Lower leg skin (tissue), 4 donors: ENCODE results near the gene CASP2. TPM values are rescaled to one million over a fixed set of nuclear protein-coding genes. Genes with fewer than 3 reads are reported as not detected.
A peak's percentile ranks its signal among the peaks of the same experiment; 100 is the strongest.

Source experiments
- DNase-seq, 2 donors: peaks; one replicate each; pipeline ENCODE4 v3.0.0-alpha.2; 2019; ENCODE audit warnings: low spot score in 2 of 2
- H3K4me3 ChIP-seq: fragments of 200-600 bp; sonication (generic); 2 replicates; pipeline ENCODE4 v1.5.1; 2017; ENCODE audit warnings: mild to moderate bottlenecking, low read depth; ENCODE audit not compliant: poor library complexity, severe bottlenecking
- POLR2A ChIP-seq, 2 donors: fragments of 450-650 bp; IDR thresholded peaks; one replicate each; pipeline ENCODE4 v1.6.1; 2016 to 2017; ENCODE audit warnings: antibody characterized with exemption in 2 of 2, mild to moderate bottlenecking in 1 of 2, moderate library complexity in 1 of 2
- WGBS, 2 donors: methylation state at CpG; one replicate each; pipeline ENCODE4 v1.1.5; 2018; 5-methylcytosine and 5-hydroxymethylcytosine counted together
- intact Hi-C: fragments of 100-400 bp; cut with DNase I; formaldehyde crosslinking; loops from one replicate; pipeline ENCODE4 v1.15.0; 2023; ENCODE audit warnings: low total_unique reads
- total RNA-seq, 4 donors: library from RNA; depleted of rRNA; stranded (reverse); fragments of >200 nt; gene quantifications; one replicate each; pipeline ENCODE4 v1.1.0, GENCODE V29; 2016
- TF ChIP-seq, protein P1 (sequence below), 3 donors: fragments of 450-650 bp; IDR thresholded peaks; one replicate each; pipeline ENCODE4 v1.5.1; 2016; ENCODE audit warnings: antibody characterized with exemption in 3 of 3, mild to moderate bottlenecking in 3 of 3, moderate library complexity in 2 of 3

CASP2 gene
- total RNA-seq: 10 to 100 TPM in 3 of 4 donors, 1 to 10 TPM in 1; 9.6 to 22.7 (median 16.0) TPM

DNA sequence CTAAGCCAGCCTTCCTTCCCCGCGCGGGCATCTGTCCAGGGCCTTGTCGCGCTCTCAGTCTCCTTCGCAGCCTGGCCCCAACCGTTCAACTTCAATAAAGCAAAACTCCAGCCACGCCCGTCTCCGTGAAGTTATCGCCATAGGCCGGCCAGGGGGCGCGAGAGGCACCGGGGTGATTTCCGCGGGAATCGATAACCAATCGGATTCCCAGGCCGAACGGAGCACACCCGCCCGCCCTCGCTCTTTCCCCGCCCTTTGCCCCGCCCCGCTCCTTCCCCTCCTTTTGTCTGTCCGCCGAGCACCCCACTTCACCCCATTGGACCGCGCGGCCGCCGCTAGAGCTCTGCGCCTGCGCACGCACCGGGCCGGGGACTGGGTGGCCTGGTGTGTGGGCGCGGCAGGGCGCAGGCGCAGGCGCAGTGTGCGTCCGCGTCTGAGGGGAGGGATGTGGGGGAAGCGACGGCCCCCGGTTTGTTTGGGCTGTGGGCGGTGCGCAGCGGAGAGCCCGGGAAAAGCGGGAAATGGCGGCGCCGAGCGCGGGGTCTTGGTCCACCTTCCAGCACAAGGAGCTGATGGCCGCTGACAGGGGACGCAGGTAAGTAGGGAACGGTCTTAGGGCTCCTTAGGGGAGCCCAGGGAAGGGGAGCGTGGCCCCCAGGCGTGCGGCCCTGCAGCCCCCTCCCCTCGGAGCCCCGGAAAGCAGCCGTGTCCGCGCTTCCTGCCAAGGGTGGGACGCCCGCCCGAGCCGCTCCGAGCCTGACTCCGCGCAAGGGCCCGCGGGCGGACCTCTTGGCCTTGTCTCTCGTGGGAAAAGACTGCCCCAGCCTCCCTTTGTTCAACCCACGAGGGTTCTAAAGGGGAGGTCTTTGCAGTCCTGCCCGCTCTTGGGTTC, at the start of gene CASP2:
CASP2 (plus strand) TSS at position 417 of the 892 bp plus-strand sequence; CDS start at position 522, 105 bp downstream.
- H3K4me3 ChIP-seq: peak within 1 kb of the TSS; percentile 85
- peak; percentile 95 to 99 for DNase-seq
- intact Hi-C loops: no loop called here
- 4 to 8% methylated on average over 42 to 76 of the region's 84 CpGs for WGBS, 2 donors
- TF ChIP-seq, protein P1, sequence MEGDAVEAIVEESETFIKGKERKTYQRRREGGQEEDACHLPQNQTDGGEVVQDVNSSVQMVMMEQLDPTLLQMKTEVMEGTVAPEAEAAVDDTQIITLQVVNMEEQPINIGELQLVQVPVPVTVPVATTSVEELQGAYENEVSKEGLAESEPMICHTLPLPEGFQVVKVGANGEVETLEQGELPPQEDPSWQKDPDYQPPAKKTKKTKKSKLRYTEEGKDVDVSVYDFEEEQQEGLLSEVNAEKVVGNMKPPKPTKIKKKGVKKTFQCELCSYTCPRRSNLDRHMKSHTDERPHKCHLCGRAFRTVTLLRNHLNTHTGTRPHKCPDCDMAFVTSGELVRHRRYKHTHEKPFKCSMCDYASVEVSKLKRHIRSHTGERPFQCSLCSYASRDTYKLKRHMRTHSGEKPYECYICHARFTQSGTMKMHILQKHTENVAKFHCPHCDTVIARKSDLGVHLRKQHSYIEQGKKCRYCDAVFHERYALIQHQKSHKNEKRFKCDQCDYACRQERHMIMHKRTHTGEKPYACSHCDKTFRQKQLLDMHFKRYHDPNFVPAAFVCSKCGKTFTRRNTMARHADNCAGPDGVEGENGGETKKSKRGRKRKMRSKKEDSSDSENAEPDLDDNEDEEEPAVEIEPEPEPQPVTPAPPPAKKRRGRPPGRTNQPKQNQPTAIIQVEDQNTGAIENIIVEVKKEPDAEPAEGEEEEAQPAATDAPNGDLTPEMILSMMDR (IDR thresholded peaks at IDR 0.05): no peak
- TF ChIP-seq POLR2A (IDR thresholded peaks at IDR 0.05): no peak

DNA sequence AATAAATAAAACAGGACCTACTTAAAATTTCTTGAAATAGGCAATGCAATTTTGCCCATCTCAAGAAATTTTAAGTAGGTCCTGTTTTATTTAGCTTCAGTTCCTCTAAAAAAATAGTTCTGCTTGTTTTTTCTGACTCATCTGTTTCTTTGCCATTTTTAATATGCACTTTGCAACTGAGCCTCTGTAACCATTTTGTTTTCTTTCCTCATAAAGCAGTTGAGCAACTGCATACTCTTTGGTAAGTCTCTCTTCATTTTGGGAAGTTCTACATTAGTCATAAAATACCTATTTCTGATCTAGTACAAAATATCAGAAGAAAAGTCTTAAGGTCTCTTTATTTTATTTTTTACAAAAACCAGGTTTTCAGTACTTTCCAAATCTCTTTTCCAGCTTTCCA, 48.3 kb upstream of the CASP2 start:
- no peak for TF ChIP-seq POLR2A (IDR thresholded peaks at IDR 0.05)
- TF ChIP-seq, protein P1 (IDR thresholded peaks at IDR 0.05): no peak
- H3K4me3 ChIP-seq: no peak overlapping the region
- no peak for DNase-seq
- intact Hi-C loops: loop anchor here (5.0 kb wide), 1 partner anchor 62 kb away; no protein-coding TSS in a partner anchor

DNA sequence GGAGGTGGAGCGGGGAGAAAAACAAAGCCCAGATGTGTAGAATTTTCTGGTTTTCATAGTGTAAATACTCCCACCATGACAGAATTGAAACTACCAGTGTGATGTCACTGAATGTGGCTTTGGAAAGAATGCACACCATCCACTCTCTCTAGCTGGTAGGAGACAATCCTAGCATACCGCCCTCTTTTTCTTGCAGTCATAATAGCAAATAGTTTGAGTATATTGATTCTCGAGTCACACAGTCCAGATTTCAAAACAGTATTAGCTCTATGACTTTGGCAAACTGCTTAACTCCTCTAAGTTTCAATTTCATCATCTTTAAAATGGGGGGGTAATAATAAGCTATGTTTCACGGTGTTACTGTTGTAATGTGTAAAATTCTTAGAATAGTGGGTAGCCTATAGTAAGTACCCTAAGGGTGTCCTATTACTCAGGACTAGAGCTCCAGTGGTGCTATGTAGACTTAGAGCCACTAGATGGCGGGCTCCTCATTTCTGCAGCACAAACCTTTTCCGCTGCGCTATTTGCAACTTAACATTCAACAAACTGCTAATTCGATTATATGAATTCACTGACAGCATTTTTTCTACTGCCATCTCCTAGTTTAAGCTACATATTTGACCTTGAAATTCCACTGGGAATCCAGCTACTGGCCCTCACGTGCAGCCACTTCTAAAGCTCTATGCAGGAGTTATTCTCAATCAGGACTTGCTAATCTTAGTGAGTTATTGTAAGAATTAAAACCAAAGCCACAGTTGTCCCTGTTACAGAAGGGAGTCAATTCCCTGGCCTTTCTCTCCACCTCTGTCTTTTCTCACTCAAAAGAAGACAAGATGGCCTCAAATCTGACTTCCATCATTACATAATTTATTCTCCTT, 47.6 kb upstream of the CASP2 start:
- no peak for TF ChIP-seq POLR2A (IDR thresholded peaks at IDR 0.05)
- TF ChIP-seq, protein P1 (IDR thresholded peaks at IDR 0.05): peak in 1 of 3 donors; percentile 55
- DNase-seq: peak; percentile 70 to 91
- H3K4me3 ChIP-seq: no peak overlapping the region
- WGBS, 2 donors: 11 to 17% methylated on average over 9 of the region's 9 CpGs
- intact Hi-C loops: no loop called here

DNA sequence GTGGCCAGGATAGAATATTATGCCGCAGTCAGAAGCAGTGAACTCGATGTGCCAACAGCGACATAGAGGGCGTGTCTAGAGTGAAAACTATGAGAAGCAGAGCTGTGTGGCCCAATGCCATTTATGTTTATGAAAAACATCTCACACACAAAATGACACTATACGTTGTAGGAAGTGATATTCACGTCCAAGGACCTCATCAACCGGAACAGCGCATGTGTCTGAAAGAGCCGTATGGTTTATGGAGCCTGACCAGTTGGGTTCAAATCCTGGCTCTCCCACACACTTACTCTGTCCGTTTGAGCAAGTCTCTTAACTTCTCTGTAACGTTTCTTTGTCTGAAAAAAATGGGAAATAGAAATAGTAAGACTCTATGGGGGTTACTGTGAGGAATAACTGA, 45.8 kb upstream of the CASP2 start:
- TF ChIP-seq POLR2A (IDR thresholded peaks at IDR 0.05): no peak
- H3K4me3 ChIP-seq: no peak overlapping the region
- intact Hi-C loops: no loop called here
- 78 to 83% methylated on average over 11 of the region's 11 CpGs for WGBS, 2 donors
- no peak for DNase-seq

DNA sequence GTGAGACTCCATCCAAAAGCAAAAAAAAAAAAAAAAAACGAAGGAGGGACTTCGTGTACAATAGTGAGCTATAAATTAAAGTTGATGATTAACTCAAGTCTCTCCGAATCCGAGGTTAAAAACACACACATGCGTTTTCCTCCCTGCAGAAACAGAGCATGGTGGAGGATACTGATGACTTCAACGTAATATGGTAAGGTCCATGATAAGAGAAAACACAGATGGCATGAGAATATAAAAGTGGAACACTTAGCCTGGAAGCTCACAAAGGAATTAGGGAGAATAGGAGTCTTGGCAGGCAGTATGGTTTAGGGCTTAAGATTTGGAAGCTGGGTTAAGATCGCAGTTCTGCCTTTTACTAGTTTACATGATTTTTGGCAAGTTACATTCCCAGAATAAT, 45.0 kb upstream of the CASP2 start:
- no peak overlapping the region for H3K4me3 ChIP-seq
- DNase-seq: no peak
- intact Hi-C loops: no loop called here
- TF ChIP-seq, protein P1 (IDR thresholded peaks at IDR 0.05): no peak
- TF ChIP-seq POLR2A (IDR thresholded peaks at IDR 0.05): no peak
- WGBS, 2 donors: 82 to 83% methylated on average over 7 of the region's 7 CpGs

DNA sequence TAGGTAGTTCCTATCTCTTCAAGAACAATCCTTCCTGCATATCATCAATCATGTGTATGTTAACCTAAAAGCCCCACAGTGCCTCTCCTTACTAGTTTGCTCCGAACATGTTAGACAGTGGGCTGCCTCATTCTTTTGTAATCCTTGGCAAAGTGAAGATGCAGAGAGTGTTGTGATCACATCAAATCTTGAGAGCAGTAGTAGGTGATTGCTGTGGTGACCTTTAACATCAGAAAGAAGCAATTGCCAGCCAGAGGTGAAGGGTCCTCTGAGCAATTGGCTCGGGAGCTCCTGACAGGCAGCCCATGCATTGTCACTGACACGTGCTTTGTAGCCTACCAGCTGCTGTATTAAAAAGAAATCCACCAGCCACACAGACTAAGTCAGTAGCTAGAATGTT, 44.5 kb upstream of the CASP2 start:
- H3K4me3 ChIP-seq: no peak overlapping the region
- DNase-seq: no peak
- intact Hi-C loops: no loop called here
- 82% methylated on average over 3 of the region's 3 CpGs for WGBS, 2 donors
- TF ChIP-seq, protein P1 (IDR thresholded peaks at IDR 0.05): no peak
